Ovary (tissue), 9 donors: Measurements from ENCODE around the gene TBC1D22B. TPM values are rescaled to one million over a fixed set of nuclear protein-coding genes. Genes with fewer than 3 reads are reported as not detected.
"Not testable (repeated sequence)": the region's sequence is repeated elsewhere in the genome, so short reads cannot be mapped to it uniquely, and the experiment has no call there.

Experiments used
- DNase-seq, 5 donors: peaks; one replicate each; pipeline ENCODE4 v3.0.0-alpha.2; 2019 to 2020
- H3K27ac ChIP-seq, 2 donors: fragments of 200-600 bp; one replicate each; pipeline versions ENCODE4 v1.5.1 to v1.8.0; 2019 to 2022
- H3K27me3 ChIP-seq: fragments of 200-600 bp; one replicate; pipeline ENCODE4 v1.8.0; 2022
- H3K36me3 ChIP-seq: fragments of 200-600 bp; sonication (generic); one replicate; pipeline ENCODE4 v1.5.1; 2019
- H3K4me1 ChIP-seq: one replicate; pipeline ENCODE4 v1.8.1; 2013; ENCODE audit warnings: mild to moderate bottlenecking, moderate library complexity; ENCODE audit not compliant: insufficient read depth
- H3K4me3 ChIP-seq: fragments of 200-600 bp; sonication (generic); one replicate; pipeline ENCODE4 v1.5.1; 2017
- H3K9me3 ChIP-seq, 2 donors: fragments of 200-600 bp in 1 of 2; sonication (generic) in 1 of 2; one replicate each; pipeline versions ENCODE4 v1.5.1 to v1.8.1; 2013 to 2019; ENCODE audit warnings: mild to moderate bottlenecking in 1 of 2, moderate library complexity in 1 of 2
- CTCF ChIP-seq, 3 donors: fragments of 450-650 bp in 2 of 3; fragments of 200-600 bp in 1 of 3; IDR thresholded peaks; one replicate each; pipeline versions ENCODE4 v1.5.1 to v1.8.0; 2016 to 2022; ENCODE audit warnings: antibody characterized with exemption in 3 of 3, mild to moderate bottlenecking in 1 of 3
- EP300 ChIP-seq: sonication (generic); formaldehyde crosslinking; IDR thresholded peaks from one replicate; pipeline ENCODE4 v1.6.1; 2017; ENCODE audit warnings: antibody characterized with exemption
- POLR2A ChIP-seq: fragments of 450-650 bp; IDR thresholded peaks from one replicate; pipeline ENCODE4 v1.6.1; 2017; ENCODE audit warnings: antibody characterized with exemption, mild to moderate bottlenecking, moderate library complexity
- WGBS, 3 donors: extraction: QIAGEN DNeasy Blood & Tissue Kit in 1 of 3; methylation state at CpG; one replicate each; pipeline versions ENCODE4 v1.1.5 to v1.1.7; 2013 to 2017; 5-methylcytosine and 5-hydroxymethylcytosine counted together
- intact Hi-C, 4 donors: fragments of 100-400 bp; cut with DNase I; formaldehyde crosslinking; loops; one replicate each; pipeline versions ENCODE4 v1.11.0 to v1.15.1; 2022 to 2023
- polyA plus RNA-seq, 2 donors: library from polyadenylated mRNA; stranded (reverse); fragments of 200-250 nt in 1 of 2; fragments of 350-450 nt in 1 of 2; fragmentation: Illumina TruSeq in 1 of 2; extraction: RNeasy Lipid Tissue Mini Kit (QIAGEN cat#74804) in 1 of 2; gene quantifications; one replicate each; pipeline ENCODE4 v1.2.3, GENCODE V29; 2013 to 2014
- total RNA-seq, 7 donors: library from RNA; depleted of rRNA in 2 of 7; stranded (reverse); fragments of >200 nt in 2 of 7; fragmentation: NEBNext Ultra II Directional in 3 of 7; extraction: Animal tissue kit (Norgen Biotek cat#: 25700) in 3 of 7; gene quantifications; one replicate each; pipeline versions ENCODE4 v1.1.0 to v1.2.4, GENCODE V29; 2016 to 2023
- donor health status: DM: no; HTN: no; CAD: no; lungs with moderate emphysema.
- donor health status: DM: no; HTN: no; CAD: no.
- donor health status: Bipolar disorder and iron deficiency.
- donor health status: DM: yes; HTN: yes; CAD: no.
- donor health status: DM: no; HTN: no; CAD: no.
- donor health status: DM: yes; HTN: yes; CAD: no.

TBC1D22B gene
- total and polyA plus RNA-seq, 9 donors = 7.4 to 17.7 (median 12.8) TPM

GRCh38 chr6:37305841-37306425 is 48.4 kb downstream of the TBC1D22B start:
- intact Hi-C loops = no loop called here
- no peak overlapping the region for H3K27ac ChIP-seq
- no peaks in the 10 kb centered on the region for H3K9me3 ChIP-seq
- no peak overlapping the region for H3K4me3 ChIP-seq
- H3K4me1 ChIP-seq = peaks cover 2% of the 10 kb centered on the region
- 91 to 96% (median 96%) methylated on average over 4 of the region's 4 CpGs for WGBS, 3 donors
- H3K36me3 ChIP-seq = no peaks in the 10 kb centered on the region
- no peak for TF ChIP-seq EP300
- no peak for TF ChIP-seq CTCF (IDR thresholded peaks at IDR 0.05)
- TF ChIP-seq POLR2A = no peak
- DNase-seq = no peak
- H3K27me3 ChIP-seq = no peaks in the 10 kb centered on the region

- DNase-seq = no peak
- Histone ChIP-seq H3K4me1 (peaks cover 2% of the 10 kb centered on the region), H3K27me3 (no peaks in the 10 kb centered on the region), H3K4me3 (no peak overlapping the region), H3K27ac (no peak overlapping the region), H3K36me3 (no peaks in the 10 kb centered on the region), H3K9me3 (no peaks in the 10 kb centered on the region)
- intact Hi-C loops = no loop called here
- no peak for TF ChIP-seq POLR2A
- TF ChIP-seq CTCF (IDR thresholded peaks at IDR 0.05) = no peak
- no peak for TF ChIP-seq EP300
- 91 to 96% (median 93%) methylated on average over 4 of the region's 4 CpGs for WGBS, 3 donors
Observed at GRCh38 chr6:37306624-37307222, 49.2 kb downstream of the TBC1D22B start.

- H3K4me3 ChIP-seq, intact Hi-C loops, DNase-seq, H3K4me1 ChIP-seq, H3K9me3 ChIP-seq, H3K36me3 ChIP-seq, H3K27me3 ChIP-seq: not testable (repeated sequence)
- WGBS, 3 donors = 87 to 94% (median 89%) methylated on average over 10 of the region's 10 CpGs
- peak overlapping the region in 1 of 2 donors; percentile 22 for H3K27ac ChIP-seq
Observed at GRCh38 chr6:37307484-37307883, 49.9 kb downstream of the TBC1D22B start.

- TF ChIP-seq EP300 (no peak), CTCF (IDR thresholded peaks at IDR 0.05) (no peak), POLR2A (no peak)
- 25 to 30% (median 28%) methylated on average over 5 of the region's 5 CpGs for WGBS, 3 donors
- Histone ChIP-seq H3K4me1 (peaks cover 2% of the 10 kb centered on the region), H3K27ac (peak overlapping the region in 1 of 2 donors; percentile 22), H3K36me3 (no peaks in the 10 kb centered on the region), H3K27me3 (no peaks in the 10 kb centered on the region), H3K4me3 (no peak overlapping the region), H3K9me3 (no peaks in the 10 kb centered on the region)
- DNase-seq = no peak
- intact Hi-C loops = no loop called here
Observed at GRCh38 chr6:37308069-37308815, 50.7 kb downstream of the TBC1D22B start.

- no peaks in the 10 kb centered on the region for H3K9me3 ChIP-seq
- no peak overlapping the region for H3K4me3 ChIP-seq
- H3K27ac ChIP-seq = peak overlapping the region in 1 of 2 donors; percentile 22
- H3K36me3 ChIP-seq = no peaks in the 10 kb centered on the region
- intact Hi-C loops = no loop called here
- H3K4me1 ChIP-seq = peaks cover 2% of the 10 kb centered on the region
- WGBS, 3 donors = 93 to 100% (median 98%) methylated on average over 1 of the region's 1 CpG
- DNase-seq = no peak
- TF ChIP-seq EP300 (no peak), POLR2A (no peak), CTCF (IDR thresholded peaks at IDR 0.05) (no peak)
- no peaks in the 10 kb centered on the region for H3K27me3 ChIP-seq
Observed at GRCh38 chr6:37309046-37309445, 51.5 kb downstream of the TBC1D22B start.
